ENCODE data around the gene TRAM2.

DNA sequence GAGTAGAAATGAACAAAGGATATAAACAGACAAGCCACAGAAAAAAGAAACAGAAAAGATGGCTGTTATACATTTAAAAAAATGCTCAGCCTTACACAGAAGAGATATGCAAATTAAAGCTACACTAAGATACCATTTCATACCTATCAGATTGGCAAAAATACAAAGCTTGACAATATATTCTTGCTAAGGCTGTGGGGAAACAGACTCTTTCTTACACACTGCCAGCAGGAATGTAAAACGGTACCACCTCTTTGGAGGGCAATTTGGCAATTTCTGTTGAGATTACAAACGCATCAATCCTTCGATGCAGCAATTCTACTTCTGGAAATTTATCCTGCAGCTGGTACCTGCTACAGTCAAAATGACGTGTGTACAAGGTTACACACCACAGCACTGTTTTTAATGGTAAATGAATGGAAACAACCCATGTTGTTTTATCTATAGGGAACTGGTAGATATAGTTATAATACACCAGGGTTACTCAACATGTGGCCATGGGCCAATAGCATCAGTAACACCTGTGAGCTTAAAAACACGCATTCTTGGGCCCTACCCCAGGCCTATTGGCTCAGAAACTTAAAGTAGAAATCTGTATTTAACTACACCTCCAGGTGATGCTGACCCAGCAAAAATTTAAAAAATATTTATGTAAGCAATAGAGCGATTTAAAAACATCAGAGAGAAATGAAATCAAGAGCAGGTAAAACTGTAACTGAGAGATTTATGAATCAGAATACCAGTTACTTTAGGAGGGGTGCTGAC is 53.3 kb downstream of the TRAM2 start:
- TF ChIP-seq SRF (IDR thresholded peaks at IDR 0.05; ENCODE audit: low read depth, low read length) (no peak), RNF2 (IDR thresholded peaks at IDR 0.05; ENCODE audit: borderline replicate concordance, low read depth, low read length, missing control alignments, poor library complexity, severe bottlenecking) (no peak), MAFK (IDR thresholded peaks at IDR 0.05; ENCODE audit: low read depth, low read length) (no peak; the same call in 1 of the 2 replicates), SIN3A (conservative IDR thresholded peaks at IDR 0.05 in 1 of 2, IDR thresholded peaks at IDR 0.05 in 1 of 2; ENCODE audit: low read depth in 1 of 2, low read length in 2 of 2) (no peak), POLR2A (IDR thresholded peaks at IDR 0.05; ENCODE audit: control extremely low read depth in 1 of 2, low read depth in 2 of 2, low read length in 2 of 2) (no peak), TCF12 (IDR thresholded peaks at IDR 0.05; ENCODE audit: low read depth, low read length) (no peak), RBBP5 (IDR thresholded peaks at IDR 0.05; ENCODE audit: borderline replicate concordance, low read depth, low read length) (no peak)
- TF ChIP-seq, protein P1, sequence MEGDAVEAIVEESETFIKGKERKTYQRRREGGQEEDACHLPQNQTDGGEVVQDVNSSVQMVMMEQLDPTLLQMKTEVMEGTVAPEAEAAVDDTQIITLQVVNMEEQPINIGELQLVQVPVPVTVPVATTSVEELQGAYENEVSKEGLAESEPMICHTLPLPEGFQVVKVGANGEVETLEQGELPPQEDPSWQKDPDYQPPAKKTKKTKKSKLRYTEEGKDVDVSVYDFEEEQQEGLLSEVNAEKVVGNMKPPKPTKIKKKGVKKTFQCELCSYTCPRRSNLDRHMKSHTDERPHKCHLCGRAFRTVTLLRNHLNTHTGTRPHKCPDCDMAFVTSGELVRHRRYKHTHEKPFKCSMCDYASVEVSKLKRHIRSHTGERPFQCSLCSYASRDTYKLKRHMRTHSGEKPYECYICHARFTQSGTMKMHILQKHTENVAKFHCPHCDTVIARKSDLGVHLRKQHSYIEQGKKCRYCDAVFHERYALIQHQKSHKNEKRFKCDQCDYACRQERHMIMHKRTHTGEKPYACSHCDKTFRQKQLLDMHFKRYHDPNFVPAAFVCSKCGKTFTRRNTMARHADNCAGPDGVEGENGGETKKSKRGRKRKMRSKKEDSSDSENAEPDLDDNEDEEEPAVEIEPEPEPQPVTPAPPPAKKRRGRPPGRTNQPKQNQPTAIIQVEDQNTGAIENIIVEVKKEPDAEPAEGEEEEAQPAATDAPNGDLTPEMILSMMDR (IDR thresholded peaks at IDR 0.05; ENCODE audit: control extremely low read depth in 1 of 3, insufficient read depth in 1 of 3, low read depth in 1 of 3, low read length in 3 of 3), result no peak
